Parathyroid adenoma (tissue), 2 donors: ENCODE results near the gene SLC25A26.

Source experiments
- H2AFZ ChIP-seq: fragments of 300-600 bp; sonication (generic); one replicate; pipeline ENCODE4 v1.7.0; 2017; ENCODE audit warnings: antibody characterized with exemption, mild to moderate bottlenecking
- H3K27ac ChIP-seq: fragments of 300-600 bp; sonication (generic); one replicate; pipeline ENCODE4 v1.7.0; 2017
- H3K27me3 ChIP-seq: fragments of 300-600 bp; sonication (generic); one replicate; pipeline ENCODE4 v1.7.0; 2017; ENCODE audit warnings: low read length; ENCODE audit not compliant: control insufficient read depth, insufficient read depth
- H3K36me3 ChIP-seq: fragments of 300-600 bp; sonication (generic); one replicate; pipeline ENCODE4 v1.7.0; 2017; ENCODE audit warnings: low read length; ENCODE audit not compliant: control insufficient read depth, insufficient read depth
- H3K4me1 ChIP-seq: fragments of 300-600 bp; sonication (generic); one replicate; pipeline ENCODE4 v1.7.0; 2017; ENCODE audit warnings: control low read depth
- H3K4me2 ChIP-seq: fragments of 300-600 bp; sonication (generic); one replicate; pipeline ENCODE4 v1.7.0; 2017; ENCODE audit warnings: low read length
- H3K4me3 ChIP-seq: fragments of 300-600 bp; sonication (generic); one replicate; pipeline ENCODE4 v1.7.0; 2017; ENCODE audit warnings: low read depth, low read length
- H3K79me2 ChIP-seq: fragments of 300-600 bp; sonication (generic); one replicate; pipeline ENCODE4 v1.7.0; 2017; ENCODE audit warnings: control low read depth
- H3K9ac ChIP-seq: fragments of 300-600 bp; sonication (generic); one replicate; pipeline ENCODE4 v1.7.0; 2017; ENCODE audit warnings: mild to moderate bottlenecking
- H3K9me3 ChIP-seq: fragments of 300-600 bp; sonication (generic); one replicate; pipeline ENCODE4 v1.7.0; 2017; ENCODE audit warnings: low read length; ENCODE audit not compliant: control insufficient read depth
- CTCF ChIP-seq: fragments of 300-600 bp; sonication (generic); IDR thresholded peaks from one replicate; pipeline ENCODE4 v1.7.0; 2017; ENCODE audit warnings: antibody characterized with exemption, mild to moderate bottlenecking
- donor health status: primary hyperparathyroidism.

Gene SLC25A26

GRCh38 chr3:66220602-66221377 is at the start of gene SLC25A26:
TSS of gene SLC25A26 (plus strand) at chr3:66221001. CDS start at chr3:66221095, 94 bp downstream.
- Histone ChIP-seq H3K4me1 (no peaks in the 10 kb centered on the region), H3K36me3 (no peaks in the 10 kb centered on the region), H3K27me3 (no peaks in the 10 kb centered on the region), H3K27ac (peak within 1 kb of the TSS; percentile 82), H3K4me2 (peak within 1 kb of the TSS; percentile 79), H3K9me3 (no peaks in the 10 kb centered on the region), H2AFZ (peak within 1 kb of the TSS; percentile 96), H3K79me2 (no peaks in the 10 kb centered on the region), H3K9ac (peak within 1 kb of the TSS; percentile 64), H3K4me3 (peak within 1 kb of the TSS; percentile 67)
- TF ChIP-seq CTCF = no peak

- H3K9me3 ChIP-seq = no peaks in the 10 kb centered on the region
These were observed 48.4 kb upstream of the SLC25A26 start for GRCh38 chr3:66172394-66172793.

GRCh38 chr3:66177026-66177425 is 43.8 kb upstream of the SLC25A26 start:
- no peak overlapping the region for H2AFZ ChIP-seq
- no peaks in the 10 kb centered on the region for H3K79me2 ChIP-seq
- H3K4me3 ChIP-seq = no peak overlapping the region
- H3K27ac ChIP-seq = no peak overlapping the region
- no peaks in the 10 kb centered on the region for H3K36me3 ChIP-seq
- no peaks in the 10 kb centered on the region for H3K27me3 ChIP-seq
- H3K4me2 ChIP-seq = no peak overlapping the region
- H3K9me3 ChIP-seq = no peaks in the 10 kb centered on the region
- no peaks in the 10 kb centered on the region for H3K4me1 ChIP-seq
- no peak for TF ChIP-seq CTCF
- H3K9ac ChIP-seq = no peak overlapping the region

More at GRCh38 chr3:66172394-66172793, 48.4 kb upstream of the SLC25A26 start:
- no peaks in the 10 kb centered on the region for H3K79me2 ChIP-seq
- H3K27me3 ChIP-seq = no peaks in the 10 kb centered on the region
- no peaks in the 10 kb centered on the region for H3K36me3 ChIP-seq
- no peak overlapping the region for H3K9ac ChIP-seq
- H2AFZ ChIP-seq = no peak overlapping the region
- no peak overlapping the region for H3K4me2 ChIP-seq
- no peak for TF ChIP-seq CTCF
- H3K27ac ChIP-seq = no peak overlapping the region
- H3K4me1 ChIP-seq = no peaks in the 10 kb centered on the region
- no peak overlapping the region for H3K4me3 ChIP-seq

GRCh38 chr3:66178206-66178605 is 42.6 kb upstream of the SLC25A26 start:
- Histone ChIP-seq H2AFZ (no peak overlapping the region), H3K9ac (no peak overlapping the region), H3K4me3 (no peak overlapping the region), H3K4me1 (no peaks in the 10 kb centered on the region), H3K27me3 (no peaks in the 10 kb centered on the region), H3K27ac (no peak overlapping the region), H3K79me2 (no peaks in the 10 kb centered on the region), H3K9me3 (no peaks in the 10 kb centered on the region), H3K36me3 (no peaks in the 10 kb centered on the region), H3K4me2 (no peak overlapping the region)
- TF ChIP-seq CTCF = no peak

GRCh38 chr3:66179793-66180192 is 41.0 kb upstream of the SLC25A26 start:
- H3K4me3 ChIP-seq = no peak overlapping the region
- no peak overlapping the region for H2AFZ ChIP-seq
- H3K9me3 ChIP-seq = no peaks in the 10 kb centered on the region
- TF ChIP-seq CTCF = no peak
- no peaks in the 10 kb centered on the region for H3K27me3 ChIP-seq
- no peak overlapping the region for H3K9ac ChIP-seq
- no peaks in the 10 kb centered on the region for H3K36me3 ChIP-seq
- H3K4me1 ChIP-seq = no peaks in the 10 kb centered on the region
- H3K4me2 ChIP-seq = no peak overlapping the region
- H3K27ac ChIP-seq = no peak overlapping the region
- H3K79me2 ChIP-seq = no peaks in the 10 kb centered on the region
